SK-N-SH treated with all-trans-retinoic acid at 6 μM for 48 hours (cell line): ENCODE data around the gene CFAP126.
A peak's percentile ranks its signal among the peaks of the same experiment; 100 is the strongest.
"Not testable (repeated sequence)": the region's sequence is repeated elsewhere in the genome, so short reads cannot be mapped to it uniquely, and the experiment has no call there.

Source experiments
- ATAC-seq: fragments of 200-7000 bp; cut with Tn5 transposase; 3 replicates; pipeline ENCODE4 v1.9.1; 2020; ENCODE audit warnings: mild to moderate bottlenecking, moderate library complexity
- ARNTL ChIP-seq: fragments of 450-650 bp; formaldehyde crosslinking; IDR thresholded peaks from 2 replicates; pipeline ENCODE4 v1.5.0; 2020; ENCODE audit warnings: low read depth, mild to moderate bottlenecking, moderate library complexity, borderline replicate concordance
- CSDC2 ChIP-seq: fragments of 250-450 bp; sonication (Bioruptor Pico); IDR thresholded peaks from 2 replicates; pipeline ENCODE4 v1.5.0; 2020; ENCODE audit warnings: mild to moderate bottlenecking, moderate library complexity
- ESRRG ChIP-seq: fragments of 250-450 bp; sonication (Bioruptor Pico); IDR thresholded peaks from 2 replicates; pipeline ENCODE4 v1.6.1; 2021; ENCODE audit warnings: mild to moderate bottlenecking
- GLIS3 ChIP-seq: fragments of 250-450 bp; sonication (Bioruptor Pico); IDR thresholded peaks from 2 replicates; pipeline ENCODE4 v1.5.0; 2020; ENCODE audit warnings: mild to moderate bottlenecking, moderate library complexity
- OSR1 ChIP-seq: fragments of 250-450 bp; sonication (Bioruptor Pico); IDR thresholded peaks from 2 replicates; pipeline ENCODE4 v1.8.0; 2022; ENCODE audit warnings: moderate library complexity, mild to moderate bottlenecking, inconsistent platforms
- PPARA ChIP-seq: fragments of 250-450 bp; sonication (Bioruptor Pico); IDR thresholded peaks from 2 replicates; pipeline ENCODE4 v1.5.0; 2020; ENCODE audit warnings: mild to moderate bottlenecking, borderline replicate concordance
- RARB ChIP-seq: fragments of 250-450 bp; sonication (Bioruptor Pico); IDR thresholded peaks from 2 replicates; pipeline ENCODE4 v1.8.0; 2021; ENCODE audit warnings: mild to moderate bottlenecking, moderate library complexity
- SNAI2 ChIP-seq: fragments of 250-450 bp; sonication (Bioruptor Pico); IDR thresholded peaks from 2 replicates; pipeline ENCODE4 v1.5.0; 2020; ENCODE audit warnings: mild to moderate bottlenecking, moderate library complexity
- TCF4 ChIP-seq: fragments of 250-450 bp; sonication (Bioruptor Pico); IDR thresholded peaks from 2 replicates; pipeline ENCODE4 v1.8.0; 2021; ENCODE audit warnings: mild to moderate bottlenecking, moderate library complexity, borderline replicate concordance
- TOX ChIP-seq: fragments of 250-450 bp; sonication (Bioruptor Pico); IDR thresholded peaks from 2 replicates; pipeline ENCODE4 v1.8.0; 2021; ENCODE audit warnings: mild to moderate bottlenecking, moderate library complexity, borderline replicate concordance
- ZC3H10 ChIP-seq: fragments of 250-450 bp; sonication (Bioruptor Pico); IDR thresholded peaks from 2 replicates; pipeline ENCODE4 v1.5.1; 2021; ENCODE audit warnings: mild to moderate bottlenecking, moderate library complexity
- ZFP3 ChIP-seq: fragments of 250-450 bp; sonication (Bioruptor Pico); IDR thresholded peaks from 2 replicates; pipeline ENCODE4 v1.5.0; 2020; ENCODE audit warnings: mild to moderate bottlenecking, moderate library complexity
- ZFP30 ChIP-seq: fragments of 450-650 bp; formaldehyde crosslinking; IDR thresholded peaks from 2 replicates; pipeline ENCODE4 v1.5.0; 2022; ENCODE audit warnings: mild to moderate bottlenecking, moderate library complexity
- ZNF565 ChIP-seq: fragments of 450-650 bp; formaldehyde crosslinking; conservative IDR thresholded peaks from 2 replicates; pipeline ENCODE4 v1.5.0; 2020; ENCODE audit warnings: low read depth, mild to moderate bottlenecking, moderate library complexity
- ZNF70 ChIP-seq: fragments of 450-650 bp; formaldehyde crosslinking; IDR thresholded peaks from 2 replicates; pipeline ENCODE4 v1.5.0; 2020; ENCODE audit warnings: mild to moderate bottlenecking, moderate library complexity
- ZNF8 ChIP-seq: fragments of 450-650 bp; formaldehyde crosslinking; IDR thresholded peaks from 2 replicates; pipeline ENCODE4 v1.5.0; 2020; ENCODE audit warnings: mild to moderate bottlenecking, moderate library complexity
- TF ChIP-seq, protein P1 (sequence below): fragments of 250-450 bp; sonication (Bioruptor Pico); IDR thresholded peaks from 2 replicates; pipeline ENCODE4 v1.8.0; 2021; ENCODE audit warnings: low read depth, mild to moderate bottlenecking, moderate library complexity, borderline replicate concordance
- TF ChIP-seq, protein P2 (sequence below): fragments of 250-450 bp; sonication (Bioruptor Pico); IDR thresholded peaks from 2 replicates; pipeline ENCODE4 v1.5.1; 2020; ENCODE audit warnings: low read depth, mild to moderate bottlenecking, moderate library complexity
- TF ChIP-seq, protein P3 (sequence below): fragments of 250-450 bp; sonication (Bioruptor Pico); IDR thresholded peaks from 2 replicates; pipeline ENCODE4 v1.5.0; 2020; ENCODE audit warnings: mild to moderate bottlenecking, moderate library complexity

Gene CFAP126

DNA sequence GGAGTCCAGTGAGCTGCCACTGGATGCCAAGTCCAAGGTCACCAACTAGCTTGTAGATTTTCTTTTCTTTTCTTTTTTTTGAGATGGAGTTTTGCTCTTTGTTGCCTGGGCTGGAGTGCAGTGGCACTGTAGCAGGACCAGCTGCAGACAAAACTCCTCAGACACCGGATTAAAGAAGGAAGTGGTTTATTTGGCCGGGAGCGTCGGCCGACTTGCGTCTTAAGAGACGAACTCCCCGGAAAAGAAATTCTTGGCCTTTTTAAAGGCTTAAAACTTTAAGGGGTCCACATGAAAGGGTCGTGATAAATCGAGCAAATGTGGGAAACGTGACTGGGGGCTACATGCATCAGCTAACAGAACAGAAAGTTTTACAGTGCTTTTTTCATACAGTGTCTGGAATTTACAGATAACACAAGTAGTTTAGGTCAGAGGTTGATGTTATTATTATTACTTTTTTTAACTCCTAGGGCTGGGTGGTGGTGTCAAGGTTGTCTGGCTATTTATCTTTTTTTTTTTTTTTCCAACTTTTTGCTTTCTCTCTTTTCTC lies 36.4 kb upstream of the CFAP126 start (continued):
- TF ChIP-seq, protein P1, sequence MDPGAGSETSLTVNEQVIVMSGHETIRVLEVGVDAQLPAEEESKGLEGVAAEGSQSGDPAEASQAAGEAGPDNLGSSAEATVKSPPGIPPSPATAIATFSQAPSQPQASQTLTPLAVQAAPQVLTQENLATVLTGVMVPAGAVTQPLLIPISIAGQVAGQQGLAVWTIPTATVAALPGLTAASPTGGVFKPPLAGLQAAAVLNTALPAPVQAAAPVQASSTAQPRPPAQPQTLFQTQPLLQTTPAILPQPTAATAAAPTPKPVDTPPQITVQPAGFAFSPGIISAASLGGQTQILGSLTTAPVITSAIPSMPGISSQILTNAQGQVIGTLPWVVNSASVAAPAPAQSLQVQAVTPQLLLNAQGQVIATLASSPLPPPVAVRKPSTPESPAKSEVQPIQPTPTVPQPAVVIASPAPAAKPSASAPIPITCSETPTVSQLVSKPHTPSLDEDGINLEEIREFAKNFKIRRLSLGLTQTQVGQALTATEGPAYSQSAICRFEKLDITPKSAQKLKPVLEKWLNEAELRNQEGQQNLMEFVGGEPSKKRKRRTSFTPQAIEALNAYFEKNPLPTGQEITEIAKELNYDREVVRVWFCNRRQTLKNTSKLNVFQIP (CRISPR knock-in tag) = no peak
- no peak for TF ChIP-seq SNAI2 (CRISPR knock-in tag)

DNA sequence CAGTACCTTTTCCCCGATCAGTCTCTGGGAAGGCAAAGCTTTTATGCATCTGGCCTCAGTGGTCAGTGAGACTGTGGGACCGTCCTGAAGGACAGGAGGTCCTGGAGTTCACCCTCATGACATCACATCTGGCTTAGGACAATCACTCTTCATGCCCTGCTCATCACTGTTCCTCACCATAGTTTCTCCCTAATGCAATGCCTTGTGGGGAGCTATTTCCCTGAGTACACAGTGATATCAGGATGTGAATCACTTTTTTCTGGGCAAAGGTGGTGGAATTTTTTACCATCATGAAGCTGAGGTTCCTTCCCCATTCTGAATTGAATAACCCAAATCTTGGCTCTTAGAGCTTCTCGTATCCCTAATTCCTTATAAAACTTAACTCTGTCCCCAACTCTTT lies 34.8 kb upstream of the CFAP126 start:
- no peak for ATAC-seq
- TF ChIP-seq ZFP30 (no peak), ZC3H10 (CRISPR knock-in tag) (no peak), CSDC2 (CRISPR knock-in tag) (no peak)

DNA sequence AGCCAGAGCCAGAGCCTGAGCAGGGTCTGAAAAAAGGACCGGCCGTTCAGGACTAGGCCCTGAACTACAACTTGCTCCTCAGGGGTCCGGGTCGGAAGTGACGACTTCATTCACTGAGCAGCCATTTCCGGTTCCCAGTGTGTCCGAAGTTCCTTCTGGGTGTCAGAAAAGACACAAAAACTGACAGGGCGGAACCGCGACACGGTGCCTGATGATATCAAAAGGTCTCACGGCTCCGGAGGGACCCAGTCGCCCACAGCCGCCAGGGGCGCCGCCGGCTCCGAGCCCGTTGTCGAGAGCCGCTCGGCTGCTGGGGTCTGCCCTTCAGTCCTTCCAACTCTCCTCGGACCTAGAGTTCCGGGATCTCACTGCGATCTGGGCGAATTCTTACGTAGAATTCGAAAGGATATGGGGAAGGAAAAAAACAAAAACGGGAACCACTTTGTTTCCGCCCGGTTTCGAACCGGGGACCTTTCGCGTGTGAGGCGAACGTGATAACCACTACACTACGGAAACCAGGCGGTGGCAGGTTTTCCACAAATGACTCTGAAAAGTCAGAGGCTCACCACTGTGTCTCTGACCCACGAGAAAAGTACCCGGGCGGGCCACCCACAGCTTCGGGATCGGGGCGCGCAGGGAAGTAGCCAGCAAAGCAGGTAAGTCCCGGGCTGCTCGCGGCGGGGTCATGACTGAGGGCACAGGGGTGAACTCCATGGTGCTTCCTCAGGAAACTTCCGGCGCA lies 31.8 kb upstream of the CFAP126 start:
- TF ChIP-seq, protein P2, sequence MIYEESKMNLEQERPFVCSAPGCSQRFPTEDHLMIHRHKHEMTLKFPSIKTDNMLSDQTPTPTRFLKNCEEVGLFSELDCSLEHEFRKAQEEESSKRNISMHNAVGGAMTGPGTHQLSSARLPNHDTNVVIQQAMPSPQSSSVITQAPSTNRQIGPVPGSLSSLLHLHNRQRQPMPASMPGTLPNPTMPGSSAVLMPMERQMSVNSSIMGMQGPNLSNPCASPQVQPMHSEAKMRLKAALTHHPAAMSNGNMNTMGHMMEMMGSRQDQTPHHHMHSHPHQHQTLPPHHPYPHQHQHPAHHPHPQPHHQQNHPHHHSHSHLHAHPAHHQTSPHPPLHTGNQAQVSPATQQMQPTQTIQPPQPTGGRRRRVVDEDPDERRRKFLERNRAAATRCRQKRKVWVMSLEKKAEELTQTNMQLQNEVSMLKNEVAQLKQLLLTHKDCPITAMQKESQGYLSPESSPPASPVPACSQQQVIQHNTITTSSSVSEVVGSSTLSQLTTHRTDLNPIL (CRISPR knock-in tag) = no peak
- TF ChIP-seq OSR1 (CRISPR knock-in tag) (no peak), ARNTL (CRISPR knock-in tag) (no peak), ZNF8 (CRISPR knock-in tag) (no peak), ZFP30 (no peak), ZNF70 (CRISPR knock-in tag) (no peak), RARB (no peak), ZFP3 (CRISPR knock-in tag) (0 out of 2 replicates have a peak, but pooled peaks have one; percentile 19), PPARA (CRISPR knock-in tag) (no peak), TCF4 (no peak), ZC3H10 (CRISPR knock-in tag) (0 out of 2 replicates have a peak, but pooled peaks have one; percentile 8), CSDC2 (CRISPR knock-in tag) (no peak), ZNF565 (CRISPR knock-in tag) (no peak)
- TF ChIP-seq, protein P1 (CRISPR knock-in tag) = 0 out of 2 replicates have a peak, but pooled peaks have one; percentile 13
- TF ChIP-seq, protein P3, sequence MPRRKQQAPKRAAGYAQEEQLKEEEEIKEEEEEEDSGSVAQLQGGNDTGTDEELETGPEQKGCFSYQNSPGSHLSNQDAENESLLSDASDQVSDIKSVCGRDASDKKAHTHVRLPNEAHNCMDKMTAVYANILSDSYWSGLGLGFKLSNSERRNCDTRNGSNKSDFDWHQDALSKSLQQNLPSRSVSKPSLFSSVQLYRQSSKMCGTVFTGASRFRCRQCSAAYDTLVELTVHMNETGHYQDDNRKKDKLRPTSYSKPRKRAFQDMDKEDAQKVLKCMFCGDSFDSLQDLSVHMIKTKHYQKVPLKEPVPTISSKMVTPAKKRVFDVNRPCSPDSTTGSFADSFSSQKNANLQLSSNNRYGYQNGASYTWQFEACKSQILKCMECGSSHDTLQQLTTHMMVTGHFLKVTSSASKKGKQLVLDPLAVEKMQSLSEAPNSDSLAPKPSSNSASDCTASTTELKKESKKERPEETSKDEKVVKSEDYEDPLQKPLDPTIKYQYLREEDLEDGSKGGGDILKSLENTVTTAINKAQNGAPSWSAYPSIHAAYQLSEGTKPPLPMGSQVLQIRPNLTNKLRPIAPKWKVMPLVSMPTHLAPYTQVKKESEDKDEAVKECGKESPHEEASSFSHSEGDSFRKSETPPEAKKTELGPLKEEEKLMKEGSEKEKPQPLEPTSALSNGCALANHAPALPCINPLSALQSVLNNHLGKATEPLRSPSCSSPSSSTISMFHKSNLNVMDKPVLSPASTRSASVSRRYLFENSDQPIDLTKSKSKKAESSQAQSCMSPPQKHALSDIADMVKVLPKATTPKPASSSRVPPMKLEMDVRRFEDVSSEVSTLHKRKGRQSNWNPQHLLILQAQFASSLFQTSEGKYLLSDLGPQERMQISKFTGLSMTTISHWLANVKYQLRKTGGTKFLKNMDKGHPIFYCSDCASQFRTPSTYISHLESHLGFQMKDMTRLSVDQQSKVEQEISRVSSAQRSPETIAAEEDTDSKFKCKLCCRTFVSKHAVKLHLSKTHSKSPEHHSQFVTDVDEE (CRISPR knock-in tag) = no peak
- TF ChIP-seq, all 23 proteins: peak for 3
- peak; percentile 88 for ATAC-seq

DNA sequence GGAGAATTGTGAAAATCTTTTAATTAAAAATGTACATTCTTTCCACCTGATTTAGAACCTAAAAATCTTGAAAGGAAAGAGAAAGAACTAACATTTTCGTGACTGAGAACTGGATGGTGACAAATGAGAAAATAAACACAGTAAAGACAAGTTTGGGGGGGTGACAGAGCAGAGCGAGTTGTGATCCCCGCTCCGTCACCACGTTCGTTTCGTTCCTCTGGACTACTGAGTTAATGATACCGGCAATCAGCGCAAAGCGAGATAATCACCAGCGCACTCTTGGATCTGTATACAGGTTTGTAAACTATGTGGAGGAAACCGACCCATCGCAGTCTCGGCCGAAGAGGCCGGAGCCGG lies 31.2 kb upstream of the CFAP126 start:
- ATAC-seq = no peak
- TF ChIP-seq TCF4 (no peak), ESRRG (no peak), TOX (no peak), GLIS3 (CRISPR knock-in tag) (no peak), ZNF565 (CRISPR knock-in tag) (no peak)

DNA sequence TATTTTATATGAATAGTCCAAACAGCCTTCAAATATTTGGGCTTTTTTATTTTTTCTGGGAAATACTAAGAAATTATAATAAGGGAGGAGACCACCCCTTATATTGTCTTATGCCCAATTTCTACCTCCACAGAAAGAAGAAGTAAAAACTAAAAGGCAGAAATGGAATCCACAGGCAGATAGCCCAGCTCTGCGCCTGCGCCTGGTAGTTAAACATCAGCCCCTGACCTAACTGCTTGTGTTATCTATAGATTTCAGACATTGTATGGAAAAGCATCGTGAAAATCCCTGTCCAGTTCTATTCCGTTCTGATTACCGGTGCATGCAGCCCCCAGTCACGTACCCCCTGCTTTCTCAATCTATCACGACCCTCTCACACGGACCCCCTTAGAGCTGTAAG lies 29.4 kb upstream of the CFAP126 start:
- not testable (repeated sequence) for ATAC-seq
